Endometrial microvascular endothelial cells (primary cell): Measurements from ENCODE around the gene PRKCA. TPM values are rescaled to one million over a fixed set of nuclear protein-coding genes. Genes with fewer than 3 reads are reported as not detected.

Experiments used
- in situ Hi-C: cut with HindIII; loops from 2 replicates; pipeline ENCODE4 v1.10.0; 2017; ENCODE audit warnings: low sequenced_read_pairs, low pct_unique_long_range_greater_than_20kb; ENCODE audit errors: inconsistent ontology term
- total RNA-seq: library from RNA; depleted of rRNA; stranded (reverse); fragments of >200 nt; gene quantifications from one replicate; pipeline ENCODE4 v1.2.3, GENCODE V29; 2015; ENCODE audit errors: inconsistent ontology term

Gene PRKCA
- total RNA-seq, 1 donor from 2014 or later = 21.7 TPM

- in situ Hi-C loops = no loop called here
Measured at GRCh38 chr17:66371561-66371960, 69.1 kb downstream of the PRKCA start.

- in situ Hi-C loops = no loop called here
Measured at GRCh38 chr17:66372182-66372581, 69.8 kb downstream of the PRKCA start.

GRCh38 chr17:66373079-66373478 is 70.7 kb downstream of the PRKCA start:
- in situ Hi-C loops = no loop called here

DNA sequence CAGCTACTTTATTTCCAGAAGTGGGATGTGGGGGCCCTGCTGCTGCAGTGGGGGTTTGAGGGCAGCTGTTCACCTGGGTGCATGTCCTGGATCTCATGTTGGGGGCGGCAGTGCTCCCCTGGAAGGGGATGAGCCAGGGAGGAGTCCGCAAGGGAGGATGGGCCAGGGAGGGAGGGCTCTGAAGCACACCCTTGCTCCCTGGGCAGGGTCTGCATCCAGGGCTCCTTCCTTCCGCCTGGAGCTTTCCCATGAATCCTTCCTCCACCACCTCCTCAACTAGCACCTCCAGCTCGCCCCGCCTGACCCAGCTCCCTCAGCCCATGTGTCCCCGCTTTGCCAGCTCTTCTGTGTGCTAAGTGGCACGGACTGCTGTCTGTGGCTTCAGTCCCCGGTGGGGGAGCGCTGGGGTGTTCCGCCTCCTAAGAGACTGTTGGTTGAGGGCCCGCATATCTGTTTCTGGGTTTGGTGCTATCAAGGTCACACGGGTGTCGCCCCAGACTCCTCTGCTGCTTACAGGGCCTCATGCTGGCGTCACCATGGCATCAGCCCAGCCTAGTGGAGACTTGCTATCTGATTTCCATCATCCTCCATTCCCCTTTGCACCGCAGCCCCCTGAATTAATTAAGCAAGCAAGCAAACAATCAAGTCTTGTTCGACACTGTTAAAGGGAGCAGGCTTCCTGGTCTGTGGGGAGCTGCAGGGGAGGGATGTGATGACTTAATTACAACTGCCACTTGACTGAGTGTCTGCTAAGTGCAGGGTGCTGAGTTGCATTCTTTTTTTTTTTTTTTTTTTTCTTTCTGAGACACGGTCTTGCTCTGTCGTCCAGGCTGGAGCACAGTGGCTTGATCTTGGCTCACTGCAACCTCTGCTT is 71.8 kb downstream of the PRKCA start:
- in situ Hi-C loops = no loop called here

DNA sequence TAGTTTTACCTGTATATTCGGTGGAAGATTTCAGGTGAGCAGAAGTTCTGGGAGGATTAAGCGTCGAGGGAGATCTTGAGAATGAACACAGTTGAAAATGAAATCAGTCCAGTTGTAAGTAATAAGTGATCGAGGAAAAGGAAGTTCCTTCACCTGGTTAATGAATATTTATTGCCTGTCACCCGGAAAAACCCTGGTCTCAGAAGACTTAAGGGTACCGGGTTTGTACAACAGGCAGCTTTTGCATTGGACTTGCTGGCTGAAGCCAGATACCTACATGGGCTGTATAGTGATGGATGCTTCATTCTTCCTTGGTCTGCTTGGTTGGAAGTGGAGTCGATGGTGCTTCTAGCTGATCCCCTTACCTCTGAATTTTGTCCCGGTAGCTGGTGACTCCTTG is 72.7 kb downstream of the PRKCA start:
- in situ Hi-C loops = no loop called here

- in situ Hi-C loops = no loop called here
Measured at GRCh38 chr17:66378296-66378695, 75.9 kb downstream of the PRKCA start.

- in situ Hi-C loops = no loop called here
Measured at GRCh38 chr17:66379544-66379943, 77.1 kb downstream of the PRKCA start.

GRCh38 chr17:66379996-66380395 is 77.6 kb downstream of the PRKCA start:
- in situ Hi-C loops = no loop called here

DNA sequence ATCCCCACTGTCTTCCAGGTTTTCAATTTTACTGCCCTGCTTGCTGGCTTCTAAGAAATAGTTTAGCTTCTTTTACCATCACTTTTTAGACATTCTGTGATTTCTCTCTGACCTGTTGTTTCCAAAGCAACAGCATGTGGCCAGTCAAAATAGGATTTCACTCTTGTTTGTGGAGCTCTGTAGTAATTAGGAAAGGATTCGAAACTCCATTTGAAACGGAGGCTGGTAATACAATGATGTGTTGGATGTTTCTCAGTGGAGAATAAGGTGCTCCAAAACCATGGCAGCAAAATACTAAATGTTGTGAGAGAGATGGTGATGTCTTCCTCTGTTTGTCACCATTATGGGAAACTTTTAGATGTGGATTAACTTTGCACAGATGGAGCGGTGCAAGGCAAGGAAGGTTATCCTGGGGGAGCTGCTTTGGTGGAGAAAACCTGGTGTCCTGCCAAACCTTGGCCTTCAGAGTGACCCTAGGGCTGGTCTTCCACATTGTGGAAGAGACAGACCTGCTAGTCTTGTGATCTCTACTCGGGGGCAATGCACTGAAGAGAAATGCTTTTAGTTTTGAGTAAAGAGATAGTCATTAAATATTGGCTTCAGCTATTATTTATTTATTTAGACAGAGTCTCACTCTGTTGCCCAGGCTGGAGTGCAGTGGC is 79.4 kb downstream of the PRKCA start:
- in situ Hi-C loops = no loop called here

GRCh38 chr17:66383333-66383732 is 80.9 kb downstream of the PRKCA start:
- in situ Hi-C loops = no loop called here

DNA sequence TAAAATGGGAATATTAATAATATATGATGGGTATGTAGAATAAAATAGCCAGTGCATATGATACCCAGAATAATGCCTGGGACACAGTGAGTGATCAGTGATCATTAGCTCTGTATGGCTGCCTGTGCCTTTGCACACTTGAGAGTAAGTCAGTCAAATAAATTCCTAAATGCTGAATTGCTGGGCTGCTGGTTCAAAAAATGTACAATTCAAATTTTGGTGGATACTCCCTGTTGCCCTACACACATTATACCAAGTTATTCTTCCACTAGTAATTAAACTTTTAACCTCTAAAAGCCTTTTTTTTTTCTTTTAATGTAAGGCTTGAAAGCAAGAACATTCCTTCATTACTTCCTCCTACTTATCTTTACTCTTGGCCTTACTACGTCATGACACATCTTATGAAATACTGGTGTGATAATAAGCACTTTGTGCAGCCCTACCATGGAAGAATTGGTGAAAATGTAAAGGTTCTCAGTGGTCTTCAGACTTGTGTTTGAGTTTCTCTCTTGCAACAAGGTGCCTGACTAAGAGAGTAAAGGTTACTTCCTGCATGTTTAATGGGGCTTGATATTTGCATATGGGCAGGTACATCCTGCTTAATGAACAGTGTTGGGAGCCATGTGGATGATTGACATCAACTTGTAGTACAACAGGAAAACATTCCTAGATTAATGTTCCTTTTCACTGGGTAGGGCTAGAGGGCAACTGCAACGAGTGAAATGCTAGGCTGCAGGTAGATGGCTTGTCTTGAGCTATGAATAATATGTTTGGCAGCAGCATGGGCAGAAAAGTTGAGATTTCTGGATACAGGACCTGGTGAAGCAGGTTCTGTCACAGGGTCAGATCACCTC is 84.3 kb downstream of the PRKCA start:
- in situ Hi-C loops = no loop called here

- in situ Hi-C loops = no loop called here
Measured at GRCh38 chr17:66387392-66387981, 85.1 kb downstream of the PRKCA start.

DNA sequence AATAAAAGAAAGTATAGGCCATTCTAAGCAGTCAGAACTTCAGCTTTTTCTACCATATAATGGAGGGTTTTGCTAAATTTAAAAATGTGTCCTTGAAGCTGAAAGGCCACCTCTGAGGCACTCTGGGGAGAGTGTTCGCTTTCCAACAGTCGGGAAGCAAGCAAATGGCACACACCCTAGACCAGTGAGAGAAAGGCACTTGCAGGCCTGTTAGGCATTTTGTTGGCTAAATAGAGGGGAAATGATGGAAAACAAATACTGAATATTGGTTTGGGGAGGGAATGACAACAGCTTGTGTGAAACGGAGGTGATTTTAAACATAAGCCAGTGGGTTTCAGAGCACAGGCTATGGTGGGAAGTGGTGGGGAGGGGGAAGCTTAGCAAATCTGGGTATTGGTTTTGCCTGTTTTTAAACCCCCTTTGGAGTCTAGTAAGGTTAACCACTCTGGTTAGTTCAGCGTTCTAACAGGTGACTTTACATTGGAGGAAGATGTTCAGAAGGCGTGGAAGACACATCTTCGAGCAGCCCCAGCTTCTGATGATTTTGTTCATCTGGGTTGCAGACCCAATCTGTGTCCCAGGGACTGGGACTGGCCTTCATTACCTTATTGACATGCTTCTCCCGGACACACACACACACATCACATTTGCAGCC is 90.5 kb downstream of the PRKCA start:
- in situ Hi-C loops = no loop called here

GRCh38 chr17:66395961-66396360 is 93.5 kb downstream of the PRKCA start:
- in situ Hi-C loops = no loop called here

GRCh38 chr17:66397486-66397885 is 95.1 kb downstream of the PRKCA start:
- in situ Hi-C loops = no loop called here

DNA sequence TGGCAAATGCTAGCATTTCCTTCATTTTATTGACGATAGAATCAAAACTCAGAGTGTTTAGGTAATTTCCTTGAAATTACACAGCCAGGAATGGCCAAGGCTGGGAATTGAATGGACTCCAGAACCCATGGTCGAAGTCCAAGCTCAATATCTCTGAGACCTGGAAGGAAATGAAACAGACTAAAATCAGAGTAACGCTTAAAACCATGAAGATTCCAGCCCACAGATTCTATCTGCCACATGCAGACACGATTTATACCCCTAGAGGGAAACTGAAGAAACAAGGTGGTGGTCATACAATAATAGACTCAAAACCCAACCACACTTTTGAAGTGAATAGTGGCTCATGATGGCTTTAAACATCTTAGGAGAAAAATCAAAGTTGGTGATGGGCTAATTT is 95.6 kb downstream of the PRKCA start:
- in situ Hi-C loops = no loop called here

GRCh38 chr17:66398617-66399016 is 96.2 kb downstream of the PRKCA start:
- in situ Hi-C loops = no loop called here

GRCh38 chr17:66399441-66399840 is 97.0 kb downstream of the PRKCA start:
- in situ Hi-C loops = no loop called here
